ENCODE results near the gene RCOR1. TPM values are rescaled to one million over a fixed set of nuclear protein-coding genes. Genes with fewer than 3 reads are reported as not detected.

RCOR1 gene
- total RNA-seq, 2 experiments from 2014 or later = 16.1 to 16.2 TPM

DNA sequence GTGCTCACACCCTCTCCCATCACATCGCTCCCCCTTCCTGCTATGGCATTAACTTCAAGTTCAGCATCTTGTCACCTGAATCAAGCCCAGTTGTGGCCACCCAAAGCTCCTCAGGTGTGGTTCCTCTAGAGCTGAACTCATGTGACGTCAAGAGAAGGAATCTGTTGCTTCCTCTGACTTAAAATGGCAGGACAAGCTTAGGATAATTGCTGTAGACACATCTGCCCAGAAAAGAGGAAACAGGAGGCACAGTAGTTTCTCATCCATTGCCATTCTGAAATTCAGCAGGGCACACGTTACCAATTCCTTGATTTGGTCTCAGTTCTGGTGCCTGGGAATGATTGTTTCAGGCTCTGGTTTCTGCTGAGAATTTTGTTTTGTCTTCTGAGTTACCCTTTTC lies 52.1 kb downstream of the RCOR1 start:
- TF ChIP-seq, protein P1, sequence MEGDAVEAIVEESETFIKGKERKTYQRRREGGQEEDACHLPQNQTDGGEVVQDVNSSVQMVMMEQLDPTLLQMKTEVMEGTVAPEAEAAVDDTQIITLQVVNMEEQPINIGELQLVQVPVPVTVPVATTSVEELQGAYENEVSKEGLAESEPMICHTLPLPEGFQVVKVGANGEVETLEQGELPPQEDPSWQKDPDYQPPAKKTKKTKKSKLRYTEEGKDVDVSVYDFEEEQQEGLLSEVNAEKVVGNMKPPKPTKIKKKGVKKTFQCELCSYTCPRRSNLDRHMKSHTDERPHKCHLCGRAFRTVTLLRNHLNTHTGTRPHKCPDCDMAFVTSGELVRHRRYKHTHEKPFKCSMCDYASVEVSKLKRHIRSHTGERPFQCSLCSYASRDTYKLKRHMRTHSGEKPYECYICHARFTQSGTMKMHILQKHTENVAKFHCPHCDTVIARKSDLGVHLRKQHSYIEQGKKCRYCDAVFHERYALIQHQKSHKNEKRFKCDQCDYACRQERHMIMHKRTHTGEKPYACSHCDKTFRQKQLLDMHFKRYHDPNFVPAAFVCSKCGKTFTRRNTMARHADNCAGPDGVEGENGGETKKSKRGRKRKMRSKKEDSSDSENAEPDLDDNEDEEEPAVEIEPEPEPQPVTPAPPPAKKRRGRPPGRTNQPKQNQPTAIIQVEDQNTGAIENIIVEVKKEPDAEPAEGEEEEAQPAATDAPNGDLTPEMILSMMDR (IDR thresholded peaks at IDR 0.05) = no peak
- ChIA-PET CTCF (no interaction called here), POLR2A (interaction anchor here (0.8 kb wide), 1 partner anchor 12 kb away, joined by 3 read pairs; no protein-coding TSS in a partner anchor)
- Mint-ChIP-seq H3K9me3 (no peaks in the 10 kb centered on the region), H3K36me3 (ENCODE audit: low read depth) (no peaks in the 10 kb centered on the region), H3K4me1 (ENCODE audit: low read depth) (peaks cover 42% of the 10 kb centered on the region), H3K4me3 (no peak overlapping the region), H3K27me3 (no peaks in the 10 kb centered on the region), H3K27ac (no peak overlapping the region)
- ATAC-seq (no peak), DNase-seq (no peak)
- intact Hi-C loops (cut with micrococcal nuclease) = no loop called here

DNA sequence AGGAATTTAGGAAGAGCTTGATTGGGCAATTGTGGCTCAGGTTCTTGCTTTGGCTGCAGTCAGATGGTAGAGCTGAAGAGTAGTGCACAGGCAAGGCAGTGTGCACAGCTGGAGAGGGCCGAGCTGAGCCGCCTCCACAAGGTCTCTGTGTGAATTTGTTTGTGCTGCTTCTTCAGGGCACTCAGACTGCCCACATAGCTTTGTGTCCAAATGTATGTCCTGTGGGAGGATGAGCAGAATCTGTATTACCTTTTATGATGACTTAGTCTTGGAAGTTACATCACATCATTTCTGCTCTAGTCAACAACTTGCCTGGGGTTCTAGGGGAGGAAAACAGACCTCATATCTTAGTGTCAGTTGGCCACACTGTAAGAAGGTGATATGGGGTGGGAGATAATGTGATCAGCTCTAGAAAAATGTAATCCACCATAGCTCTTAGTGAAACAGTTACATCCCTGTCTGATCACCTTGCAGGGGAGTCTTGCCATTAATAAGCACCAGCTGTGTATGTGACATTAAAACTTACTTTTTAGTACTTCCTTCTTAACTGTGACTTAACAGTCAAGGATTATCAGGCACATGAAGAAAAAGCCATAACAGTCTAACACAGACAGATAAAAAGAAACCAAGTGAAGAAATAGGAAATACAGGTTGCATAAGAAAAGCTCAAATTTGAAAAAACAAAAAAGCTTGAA lies 53.4 kb downstream of the RCOR1 start:
- peak; percentile 49 for ATAC-seq
- TF ChIP-seq, protein P1 (IDR thresholded peaks at IDR 0.05) = no peak
- H3K27me3 Mint-ChIP-seq = no peaks in the 10 kb centered on the region
- H3K9me3 Mint-ChIP-seq = no peaks in the 10 kb centered on the region
- H3K4me1 Mint-ChIP-seq (ENCODE audit: low read depth) = peaks cover 45% of the 10 kb centered on the region
- peak overlapping the region; percentile 17 for H3K27ac Mint-ChIP-seq
- POLR2A ChIA-PET = no interaction called here
- DNase-seq = no peak
- CTCF ChIA-PET = interaction anchor here (0.7 to 1.6 kb wide), 5 partner anchors 13 to 121 kb away, joined by 3 to 7 read pairs (median 4); no protein-coding TSS in a partner anchor
- H3K36me3 Mint-ChIP-seq (ENCODE audit: low read depth) = no peaks in the 10 kb centered on the region
- intact Hi-C loops (cut with micrococcal nuclease) = no loop called here
- no peak overlapping the region for H3K4me3 Mint-ChIP-seq

DNA sequence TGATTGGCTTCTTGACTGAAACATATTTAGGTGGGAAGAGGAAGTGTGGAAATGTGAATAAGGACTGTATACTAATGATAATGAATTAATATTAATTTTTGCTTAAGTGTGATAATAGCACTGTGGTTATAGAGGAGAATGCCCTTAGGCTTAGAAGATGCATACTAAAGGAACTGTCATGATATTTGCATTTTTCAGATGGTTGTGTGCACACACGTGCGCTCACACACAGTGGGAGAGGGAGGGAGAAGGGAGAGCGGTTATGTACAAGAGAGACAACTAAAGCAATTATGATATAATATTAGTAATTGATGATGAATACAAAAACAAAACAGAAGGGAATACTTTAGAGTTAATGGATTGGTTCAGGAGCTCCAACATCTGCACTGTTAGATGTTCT lies 54.2 kb downstream of the RCOR1 start:
- Mint-ChIP-seq H3K27me3 (no peaks in the 10 kb centered on the region), H3K9me3 (no peaks in the 10 kb centered on the region), H3K4me1 (ENCODE audit: low read depth) (peaks cover 46% of the 10 kb centered on the region), H3K4me3 (no peak overlapping the region), H3K27ac (no peak overlapping the region), H3K36me3 (ENCODE audit: low read depth) (no peaks in the 10 kb centered on the region)
- intact Hi-C loops (cut with micrococcal nuclease) = no loop called here
- TF ChIP-seq, protein P1 (IDR thresholded peaks at IDR 0.05) = no peak
- POLR2A ChIA-PET = no interaction called here
- DNase-seq = no peak
- CTCF ChIA-PET = interaction anchor here (1.0 to 1.6 kb wide), 4 partner anchors 14 to 122 kb away, joined by 3 to 7 read pairs (median 4); no protein-coding TSS in a partner anchor
- no peak for ATAC-seq

DNA sequence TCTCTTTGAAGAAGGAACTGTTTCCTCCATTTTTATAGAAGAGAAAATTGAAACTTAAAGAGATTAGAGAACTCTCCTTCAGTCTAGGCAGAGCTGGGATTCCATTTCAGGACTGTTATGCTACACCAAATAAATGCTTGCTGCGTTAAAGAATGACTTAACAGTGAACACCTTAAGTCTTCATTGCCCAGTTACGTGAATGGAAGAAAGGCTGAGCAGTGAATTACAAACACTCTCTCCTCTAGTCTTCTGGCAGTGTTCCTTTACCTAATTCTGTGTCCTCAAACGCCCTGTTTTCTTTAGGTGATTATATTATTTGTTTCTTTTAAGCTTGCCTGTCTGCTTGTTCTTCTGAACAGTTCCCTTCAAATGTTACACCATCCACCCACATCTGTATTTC lies 59.7 kb downstream of the RCOR1 start:
- ATAC-seq = no peak
- peaks cover 5% of the 10 kb centered on the region for H3K9me3 Mint-ChIP-seq
- no peak for DNase-seq
- no peak overlapping the region for H3K4me3 Mint-ChIP-seq
- H3K4me1 Mint-ChIP-seq (ENCODE audit: low read depth) = peaks cover 31% of the 10 kb centered on the region
- H3K36me3 Mint-ChIP-seq (ENCODE audit: low read depth) = peaks cover 3% of the 10 kb centered on the region
- no peaks in the 10 kb centered on the region for H3K27me3 Mint-ChIP-seq
- POLR2A ChIA-PET = no interaction called here
- intact Hi-C loops (cut with micrococcal nuclease) = no loop called here
- CTCF ChIA-PET = interaction anchor here (0.9 to 1.1 kb wide), 2 partner anchors 19 to 42 kb away, joined by 3 read pairs; no protein-coding TSS in a partner anchor
- no peak overlapping the region for H3K27ac Mint-ChIP-seq
- TF ChIP-seq, protein P1 (IDR thresholded peaks at IDR 0.05) = no peak

DNA sequence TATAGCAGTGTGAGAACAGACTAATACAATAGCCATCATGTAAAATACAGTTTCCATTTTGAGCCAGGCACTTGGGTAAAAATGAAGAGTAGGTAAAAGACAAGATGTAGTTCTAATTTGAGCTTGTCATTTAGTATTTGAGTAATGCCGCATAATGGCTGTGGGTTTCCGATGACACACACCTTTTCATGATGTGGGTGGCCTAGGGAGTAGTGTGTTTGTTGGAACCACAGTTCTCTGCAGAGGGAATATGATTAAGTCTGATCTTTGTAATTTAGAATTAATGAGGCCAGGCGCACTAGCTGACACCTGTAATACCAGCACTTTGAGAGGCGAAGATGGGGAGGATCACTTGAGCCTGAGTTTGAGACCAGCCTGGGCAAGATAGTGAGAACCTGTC lies 61.8 kb downstream of the RCOR1 start:
- ChIA-PET CTCF (interaction anchor here (1.4 kb wide), 2 partner anchors 16 to 129 kb away, joined by 3 read pairs; no protein-coding TSS in a partner anchor), POLR2A (no interaction called here)
- H3K9me3 Mint-ChIP-seq = peaks cover 5% of the 10 kb centered on the region
- H3K4me1 Mint-ChIP-seq (ENCODE audit: low read depth) = peaks cover 30% of the 10 kb centered on the region
- TF ChIP-seq, protein P1 (IDR thresholded peaks at IDR 0.05) = no peak
- no peak overlapping the region for H3K4me3 Mint-ChIP-seq
- ATAC-seq (peak; percentile 56), DNase-seq (peak; percentile 49)
- peaks cover 3% of the 10 kb centered on the region for H3K36me3 Mint-ChIP-seq (ENCODE audit: low read depth)
- no peak overlapping the region for H3K27ac Mint-ChIP-seq
- no peaks in the 10 kb centered on the region for H3K27me3 Mint-ChIP-seq
- intact Hi-C loops (cut with micrococcal nuclease) = no loop called here
